GM13977 (cell line): ENCODE measurements around the gene LPP.

ENCODE experiments used
- DNase-seq: peaks from one replicate; pipeline ENCODE4 v3.0.0; 2012; ENCODE audit warnings: low spot score
- CTCF ChIP-seq: IDR thresholded peaks from 2 replicates; pipeline ENCODE4 v1.5.1; 2012; ENCODE audit warnings: mild to moderate bottlenecking, control low read depth; ENCODE audit not compliant: insufficient read depth; ENCODE audit errors: extremely low read depth, missing control alignments
- in situ Hi-C: fragments of 300-500 bp; cut with MboI; formaldehyde crosslinking; loops from one replicate; pipeline ENCODE4 v1.12.0; 2022; ENCODE audit warnings: low sequenced_read_pairs, low pct_unique_long_range_greater_than_20kb, mixed read lengths, inconsistent platforms; ENCODE audit not compliant: unreplicated experiment

Gene LPP

GRCh38 chr3:188832961-188833721 is 679.2 kb downstream of the LPP start:
- no peak for TF ChIP-seq CTCF
- DNase-seq = no peak
- in situ Hi-C loops = no loop called here

- in situ Hi-C loops = no loop called here
These were observed 680.4 kb downstream of the LPP start for GRCh38 chr3:188834349-188834748.

GRCh38 chr3:188839187-188839695 is 685.3 kb downstream of the LPP start:
- in situ Hi-C loops = no loop called here
- no peak for DNase-seq
- TF ChIP-seq CTCF = no peak

More at GRCh38 chr3:188834349-188834748, 680.4 kb downstream of the LPP start:
- TF ChIP-seq CTCF = no peak
- no peak for DNase-seq

GRCh38 chr3:188840290-188840689 is 686.3 kb downstream of the LPP start:
- in situ Hi-C loops = no loop called here
- no peak for DNase-seq
- no peak for TF ChIP-seq CTCF

GRCh38 chr3:188841906-188842305 is 687.9 kb downstream of the LPP start:
- in situ Hi-C loops = no loop called here
- no peak for TF ChIP-seq CTCF

GRCh38 chr3:188842639-188843038 is 688.7 kb downstream of the LPP start:
- in situ Hi-C loops = no loop called here
- no peak for TF ChIP-seq CTCF
- no peak for DNase-seq

More at GRCh38 chr3:188841906-188842305, 687.9 kb downstream of the LPP start:
- DNase-seq = no peak
